ENCODE data around the gene ERP27. TPM values are rescaled to one million over a fixed set of nuclear protein-coding genes. Genes with fewer than 3 reads are reported as not detected.

Gene ERP27
- total RNA-seq, 1 donor from 2014 or later: 9.7 TPM

DNA sequence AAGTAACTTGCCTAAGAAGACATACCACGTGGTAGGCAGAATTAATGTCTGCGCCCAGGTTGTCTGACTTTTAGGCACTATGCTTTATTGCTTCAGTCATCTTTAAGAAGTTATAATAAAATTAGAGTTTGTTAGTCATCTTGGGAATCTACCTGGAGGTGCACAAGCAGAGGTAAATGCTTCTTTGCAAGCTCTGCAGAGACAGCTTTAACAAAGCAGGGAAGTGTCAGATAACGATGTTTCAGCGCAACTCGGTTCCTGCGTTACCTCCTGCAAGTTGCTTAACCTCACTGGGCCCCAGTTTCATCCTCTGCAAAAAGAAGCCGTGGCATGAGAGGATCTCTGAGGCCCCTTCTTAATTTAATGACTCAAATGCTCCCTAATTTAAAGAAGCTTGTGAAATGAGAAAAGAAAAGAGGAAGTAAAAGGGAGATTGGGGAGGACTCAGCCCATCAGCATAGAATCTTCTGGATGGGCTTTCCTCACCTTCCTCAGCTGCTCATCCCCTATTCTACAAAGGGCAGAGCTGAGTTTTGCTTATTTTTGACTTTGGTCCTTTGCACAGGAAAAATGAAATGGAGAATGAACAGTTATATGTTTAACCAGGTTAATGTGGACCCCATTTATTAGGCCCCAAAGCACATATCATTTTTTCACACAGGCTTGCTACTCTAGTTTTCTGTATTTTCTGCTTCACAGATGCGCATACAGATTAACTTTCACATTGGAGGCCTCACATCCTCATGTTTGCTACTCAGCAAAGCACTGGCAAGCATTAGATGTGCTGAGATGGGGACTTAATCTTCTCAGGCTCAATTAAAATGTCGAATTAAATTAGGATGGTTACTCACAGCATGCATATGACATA is 17.9 kb upstream of the ERP27 start:
- Histone ChIP-seq H3K4me3 (peak overlapping the region; percentile 60), H3K27me3 (no peaks in the 10 kb centered on the region), H3K9me3 (no peaks in the 10 kb centered on the region), H3K4me1 (peaks cover 54% of the 10 kb centered on the region), H3K36me3 (no peaks in the 10 kb centered on the region), H3K27ac (peak overlapping the region; percentile 85)
- intact Hi-C loops (cut with DNase I): no loop called here
- DNase-seq (no peak), ATAC-seq (no peak)
- TF ChIP-seq, protein P1, sequence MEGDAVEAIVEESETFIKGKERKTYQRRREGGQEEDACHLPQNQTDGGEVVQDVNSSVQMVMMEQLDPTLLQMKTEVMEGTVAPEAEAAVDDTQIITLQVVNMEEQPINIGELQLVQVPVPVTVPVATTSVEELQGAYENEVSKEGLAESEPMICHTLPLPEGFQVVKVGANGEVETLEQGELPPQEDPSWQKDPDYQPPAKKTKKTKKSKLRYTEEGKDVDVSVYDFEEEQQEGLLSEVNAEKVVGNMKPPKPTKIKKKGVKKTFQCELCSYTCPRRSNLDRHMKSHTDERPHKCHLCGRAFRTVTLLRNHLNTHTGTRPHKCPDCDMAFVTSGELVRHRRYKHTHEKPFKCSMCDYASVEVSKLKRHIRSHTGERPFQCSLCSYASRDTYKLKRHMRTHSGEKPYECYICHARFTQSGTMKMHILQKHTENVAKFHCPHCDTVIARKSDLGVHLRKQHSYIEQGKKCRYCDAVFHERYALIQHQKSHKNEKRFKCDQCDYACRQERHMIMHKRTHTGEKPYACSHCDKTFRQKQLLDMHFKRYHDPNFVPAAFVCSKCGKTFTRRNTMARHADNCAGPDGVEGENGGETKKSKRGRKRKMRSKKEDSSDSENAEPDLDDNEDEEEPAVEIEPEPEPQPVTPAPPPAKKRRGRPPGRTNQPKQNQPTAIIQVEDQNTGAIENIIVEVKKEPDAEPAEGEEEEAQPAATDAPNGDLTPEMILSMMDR (IDR thresholded peaks at IDR 0.05): no peak

GRCh38 chr12:14954269-14954668 is 15.9 kb upstream of the ERP27 start:
- Histone ChIP-seq H3K9me3 (no peaks in the 10 kb centered on the region), H3K27me3 (no peaks in the 10 kb centered on the region), H3K27ac (peak overlapping the region; percentile 12), H3K4me1 (peaks cover 73% of the 10 kb centered on the region), H3K36me3 (peaks cover 16% of the 10 kb centered on the region), H3K4me3 (no peak overlapping the region)
- TF ChIP-seq, protein P1 (IDR thresholded peaks at IDR 0.05): no peak
- ATAC-seq (no peak), DNase-seq (no peak)
- intact Hi-C loops (cut with DNase I): no loop called here

DNA sequence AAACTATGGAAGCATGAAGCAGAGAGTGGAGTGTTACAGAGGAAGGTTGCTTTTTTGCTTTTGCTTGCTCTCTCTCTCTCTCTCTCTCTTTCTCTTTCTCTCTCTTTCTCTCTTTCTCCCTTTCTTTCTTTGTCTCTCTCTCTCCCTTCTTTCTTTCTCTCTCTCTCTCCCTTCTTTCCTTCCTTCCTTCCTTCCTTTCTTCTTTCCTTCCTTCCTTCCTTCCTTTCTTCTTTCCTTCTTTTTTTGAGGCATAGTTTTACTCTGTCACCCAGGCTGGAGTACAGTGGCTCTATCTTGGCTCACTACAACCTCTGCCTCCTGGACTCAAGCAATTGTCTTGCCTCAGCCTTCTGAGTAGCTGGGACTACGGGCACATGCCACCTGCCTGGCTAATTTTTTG is 15.4 kb upstream of the ERP27 start:
- DNase-seq (no peak), ATAC-seq (no peak)
- peak overlapping the region; percentile 12 for H3K27ac ChIP-seq
- peaks cover 21% of the 10 kb centered on the region for H3K36me3 ChIP-seq
- peaks cover 78% of the 10 kb centered on the region for H3K4me1 ChIP-seq
- H3K9me3 ChIP-seq: no peaks in the 10 kb centered on the region
- TF ChIP-seq, protein P1 (IDR thresholded peaks at IDR 0.05): no peak
- H3K27me3 ChIP-seq: no peaks in the 10 kb centered on the region
- H3K4me3 ChIP-seq: no peak overlapping the region
- intact Hi-C loops (cut with DNase I): no loop called here

- no peak overlapping the region for H3K4me3 ChIP-seq
- no peaks in the 10 kb centered on the region for H3K27me3 ChIP-seq
- peaks cover 25% of the 10 kb centered on the region for H3K36me3 ChIP-seq
- ATAC-seq (peak; percentile 90), DNase-seq (no peak)
- no peaks in the 10 kb centered on the region for H3K9me3 ChIP-seq
- TF ChIP-seq, protein P1 (IDR thresholded peaks at IDR 0.05): no peak
- peak overlapping the region; percentile 56 for H3K27ac ChIP-seq
- peaks cover 83% of the 10 kb centered on the region for H3K4me1 ChIP-seq
- intact Hi-C loops (cut with DNase I): no loop called here
Measured at GRCh38 chr12:14952299-14952921, 14.1 kb upstream of the ERP27 start.

- ATAC-seq: no peak
- intact Hi-C loops (cut with DNase I): no loop called here
- Histone ChIP-seq H3K9me3 (no peaks in the 10 kb centered on the region), H3K27me3 (no peaks in the 10 kb centered on the region), H3K27ac (peak overlapping the region; percentile 56), H3K4me1 (peaks cover 83% of the 10 kb centered on the region), H3K4me3 (no peak overlapping the region), H3K36me3 (peaks cover 31% of the 10 kb centered on the region)
- TF ChIP-seq, protein P1 (IDR thresholded peaks at IDR 0.05): no peak
- no peak for DNase-seq
Measured at GRCh38 chr12:14951851-14952250, 13.5 kb upstream of the ERP27 start.
